Left lung (tissue), 10 donors: ENCODE data around the gene EPN2. TPM values are rescaled to one million over a fixed set of nuclear protein-coding genes. Genes with fewer than 3 reads are reported as not detected.
A peak's percentile ranks its signal among the peaks of the same experiment; 100 is the strongest.
"Not testable (repeated sequence)": the region's sequence is repeated elsewhere in the genome, so short reads cannot be mapped to it uniquely, and the experiment has no call there.

Experiments used
- ATAC-seq: fragments of 200-7000 bp; cut with Tn5 transposase; one replicate; pipeline ENCODE4 v1.9.1; 2020; ENCODE audit warnings: moderate library complexity
- DNase-seq, 4 donors: peaks; one replicate each; pipeline ENCODE4 v3.0.0-alpha.2; 2013 to 2020
- H3K27ac ChIP-seq, 2 donors: fragments of 200-600 bp; sonication (generic) in 1 of 2; one replicate each; pipeline versions ENCODE4 v1.5.0 to v1.8.0; 2020 to 2021
- H3K27me3 ChIP-seq, 2 donors: fragments of 200-600 bp; sonication (generic) in 1 of 2; one replicate each; pipeline versions ENCODE4 v1.5.0 to v1.8.0; 2020 to 2021
- H3K36me3 ChIP-seq, 2 donors: fragments of 200-600 bp; sonication (generic) in 1 of 2; one replicate each; pipeline versions ENCODE4 v1.5.0 to v1.8.0; 2020 to 2021
- H3K4me1 ChIP-seq, 2 donors: fragments of 200-600 bp; one replicate each; pipeline ENCODE4 v1.8.0; 2021
- H3K4me3 ChIP-seq, 2 donors: fragments of 200-600 bp; sonication (generic) in 1 of 2; one replicate each; pipeline versions ENCODE4 v1.5.0 to v1.8.0; 2020 to 2021; ENCODE audit warnings: mild to moderate bottlenecking in 1 of 2
- H3K9me3 ChIP-seq, 2 donors: fragments of 200-600 bp; sonication (generic) in 1 of 2; one replicate each; pipeline versions ENCODE4 v1.5.0 to v1.8.0; 2020 to 2021
- intact Hi-C, 2 donors: fragments of 100-400 bp; cut with DNase I; formaldehyde crosslinking; loops; one replicate each; pipeline versions ENCODE4 v1.11.2 to v1.14.2; 2022
- polyA plus RNA-seq, 6 donors: library from polyadenylated mRNA; unstranded; fragments of 120-200 nt; gene quantifications; one replicate each; pipeline ENCODE4 v1.2.1, GENCODE V29; 2013; ENCODE audit not compliant: insufficient read length in 6 of 6
- total RNA-seq, 2 donors: library from RNA; stranded (reverse); fragmentation: NEBNext Ultra II Directional; extraction: Animal tissue kit (Norgen Biotek cat#: 25700); gene quantifications; one replicate each; pipeline ENCODE4 v1.2.1, GENCODE V29; 2021
- TF ChIP-seq, protein P1 (sequence below), 2 donors: fragments of 200-600 bp; sonication (generic) in 1 of 2; IDR thresholded peaks; one replicate each; pipeline versions ENCODE4 v1.5.0 to v1.8.0; 2021; ENCODE audit warnings: antibody characterized with exemption in 2 of 2
- donor health status: DM: no; HTN: yes; CAD: no.
- donor health status: DM: no; HTN: no; CAD: no.

The EPN2 gene
- total and polyA plus RNA-seq, 8 donors, result 43.3 to 51.5 (median 48.3) TPM

DNA sequence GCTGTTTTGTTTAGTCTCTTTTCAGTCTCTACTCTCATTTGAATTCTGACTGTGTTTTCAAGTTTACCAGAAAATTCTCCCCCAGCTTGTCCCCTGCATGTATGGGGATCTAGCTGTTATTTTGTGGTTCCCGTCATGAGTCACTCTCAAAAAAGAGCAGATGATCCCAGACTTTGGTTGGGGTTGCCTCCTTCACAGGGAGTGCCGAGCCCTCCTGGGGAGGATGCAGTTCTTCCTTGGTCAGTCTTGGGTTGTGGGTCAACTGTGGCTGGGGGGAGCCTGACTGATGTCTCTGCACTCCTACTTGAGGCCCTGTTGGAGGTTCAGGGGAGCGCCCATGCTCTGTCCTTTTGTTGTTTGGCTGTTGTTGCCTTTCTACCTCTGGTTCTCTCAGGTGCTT lies 37.7 kb downstream of the EPN2 start:
- Histone ChIP-seq H3K4me3 (no peak overlapping the region), H3K27ac (no peak overlapping the region), H3K4me1 (peaks cover 10 to 26% of the 10 kb centered on the region in 2 donors), H3K36me3 (no peaks in the 10 kb centered on the region), H3K9me3 (no peaks in the 10 kb centered on the region), H3K27me3 (no peaks in the 10 kb centered on the region)
- ATAC-seq, result no peak
- DNase-seq, result no peak
- intact Hi-C loops, result no loop called here
- TF ChIP-seq, protein P1, sequence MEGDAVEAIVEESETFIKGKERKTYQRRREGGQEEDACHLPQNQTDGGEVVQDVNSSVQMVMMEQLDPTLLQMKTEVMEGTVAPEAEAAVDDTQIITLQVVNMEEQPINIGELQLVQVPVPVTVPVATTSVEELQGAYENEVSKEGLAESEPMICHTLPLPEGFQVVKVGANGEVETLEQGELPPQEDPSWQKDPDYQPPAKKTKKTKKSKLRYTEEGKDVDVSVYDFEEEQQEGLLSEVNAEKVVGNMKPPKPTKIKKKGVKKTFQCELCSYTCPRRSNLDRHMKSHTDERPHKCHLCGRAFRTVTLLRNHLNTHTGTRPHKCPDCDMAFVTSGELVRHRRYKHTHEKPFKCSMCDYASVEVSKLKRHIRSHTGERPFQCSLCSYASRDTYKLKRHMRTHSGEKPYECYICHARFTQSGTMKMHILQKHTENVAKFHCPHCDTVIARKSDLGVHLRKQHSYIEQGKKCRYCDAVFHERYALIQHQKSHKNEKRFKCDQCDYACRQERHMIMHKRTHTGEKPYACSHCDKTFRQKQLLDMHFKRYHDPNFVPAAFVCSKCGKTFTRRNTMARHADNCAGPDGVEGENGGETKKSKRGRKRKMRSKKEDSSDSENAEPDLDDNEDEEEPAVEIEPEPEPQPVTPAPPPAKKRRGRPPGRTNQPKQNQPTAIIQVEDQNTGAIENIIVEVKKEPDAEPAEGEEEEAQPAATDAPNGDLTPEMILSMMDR (IDR thresholded peaks at IDR 0.05), result no peak

DNA sequence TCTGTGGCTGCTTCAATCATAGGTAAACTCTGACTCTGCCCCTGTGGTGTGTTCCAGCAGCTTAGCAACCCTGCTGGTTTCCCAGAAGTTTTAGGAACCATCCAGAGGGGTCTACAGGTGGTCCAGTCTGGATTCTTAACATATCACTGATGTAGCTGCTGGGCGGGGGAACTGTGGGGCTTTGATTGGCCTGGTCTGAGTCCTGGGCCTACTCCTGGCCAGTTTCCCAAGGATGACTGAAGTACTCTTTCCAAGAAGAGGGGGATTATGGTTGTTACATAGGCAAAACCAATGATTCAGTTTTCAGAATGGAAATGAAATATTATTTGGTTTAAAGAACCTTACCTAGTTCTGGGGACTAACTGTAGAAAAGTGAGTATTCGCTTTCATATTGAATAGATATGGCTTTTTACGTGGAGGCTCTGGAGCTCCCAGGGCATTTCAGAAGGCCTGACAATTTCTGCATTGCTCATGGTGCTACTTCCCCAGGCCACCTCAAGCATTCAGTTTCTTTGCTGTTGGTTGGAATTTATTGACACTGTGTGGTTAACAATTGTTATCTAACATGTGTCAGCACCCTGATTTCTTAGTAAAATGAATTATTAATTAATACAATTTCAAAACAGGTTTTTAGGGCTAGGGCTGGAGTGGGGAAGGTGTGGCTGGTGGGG lies 38.4 kb downstream of the EPN2 start:
- no peak for ATAC-seq
- Histone ChIP-seq H3K27me3 (no peaks in the 10 kb centered on the region), H3K36me3 (no peaks in the 10 kb centered on the region), H3K4me3 (no peak overlapping the region), H3K27ac (no peak overlapping the region), H3K4me1 (peaks cover 3 to 19% of the 10 kb centered on the region in 2 donors), H3K9me3 (no peaks in the 10 kb centered on the region)
- no peak for DNase-seq
- intact Hi-C loops, result no loop called here
- TF ChIP-seq, protein P1 (IDR thresholded peaks at IDR 0.05), result no peak

DNA sequence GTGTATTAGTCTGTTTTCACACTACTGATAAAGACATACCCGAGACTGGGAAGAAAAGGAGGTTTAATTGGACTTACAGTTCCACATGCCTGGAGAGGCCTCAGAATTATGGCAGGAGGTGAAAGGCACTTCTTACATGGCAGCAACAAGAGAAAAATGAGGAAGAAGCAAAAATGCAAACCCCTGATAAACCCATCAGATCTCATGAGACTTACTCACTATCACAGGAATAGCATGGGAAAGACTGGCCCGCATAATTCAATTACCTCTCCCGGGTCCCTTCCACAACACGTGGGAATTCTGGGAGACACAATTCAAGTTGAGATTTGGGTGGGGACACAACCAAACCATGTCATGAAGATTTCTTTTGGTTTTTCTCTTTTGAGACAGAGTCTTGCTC lies 41.1 kb downstream of the EPN2 start:
- H3K36me3 ChIP-seq, ATAC-seq, H3K4me3 ChIP-seq, DNase-seq, intact Hi-C loops, H3K27ac ChIP-seq, H3K9me3 ChIP-seq, H3K27me3 ChIP-seq: not testable (repeated sequence)
- peaks cover 3 to 16% of the 10 kb centered on the region in 2 donors for H3K4me1 ChIP-seq

DNA sequence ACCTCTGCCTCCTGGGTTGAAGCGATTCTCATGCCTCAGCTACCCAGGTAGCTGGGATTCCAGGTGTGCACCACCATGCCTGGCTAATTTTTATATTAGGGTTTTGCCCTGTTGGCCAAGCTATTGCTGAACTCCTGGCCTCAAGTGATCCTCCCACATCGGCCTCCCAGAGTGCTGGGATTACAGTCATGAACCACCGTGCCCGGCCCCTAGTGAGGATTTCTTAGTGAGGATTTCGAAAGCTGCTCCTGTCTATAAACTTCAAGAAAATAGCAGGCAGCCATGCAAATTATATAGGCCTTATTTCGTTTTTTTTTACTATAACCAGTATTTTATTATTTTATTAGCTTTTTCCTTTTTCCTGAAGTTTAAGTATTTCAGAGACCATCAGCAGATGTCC lies 41.6 kb downstream of the EPN2 start:
- H3K4me1 ChIP-seq, result peaks cover 3 to 16% of the 10 kb centered on the region in 2 donors
- intact Hi-C loops, result no loop called here
- no peak overlapping the region for H3K4me3 ChIP-seq
- no peaks in the 10 kb centered on the region for H3K27me3 ChIP-seq
- DNase-seq (no peak), ATAC-seq (no peak)
- no peak overlapping the region for H3K27ac ChIP-seq
- H3K36me3 ChIP-seq, result no peaks in the 10 kb centered on the region
- TF ChIP-seq, protein P1 (IDR thresholded peaks at IDR 0.05), result no peak
- H3K9me3 ChIP-seq, result no peaks in the 10 kb centered on the region

DNA sequence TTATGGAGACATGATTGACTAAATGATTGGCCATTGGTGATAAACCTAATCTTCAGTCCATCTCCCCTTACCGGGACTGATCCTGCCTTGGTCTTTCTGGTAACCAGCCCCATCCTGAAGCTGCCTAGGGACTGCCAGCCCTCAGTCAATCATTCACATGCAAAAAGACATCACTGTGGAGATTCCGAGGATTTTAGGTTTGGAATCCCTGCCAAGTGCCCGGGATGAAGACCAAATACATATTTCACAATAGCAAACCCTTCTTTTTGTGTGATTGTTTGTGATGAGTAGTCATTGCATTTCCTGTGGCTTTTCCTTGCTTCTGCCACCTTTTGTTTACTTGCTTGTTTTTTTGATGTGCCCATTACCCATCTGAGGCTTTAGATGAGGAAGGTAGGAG lies 44.0 kb downstream of the EPN2 start:
- Histone ChIP-seq H3K9me3 (no peaks in the 10 kb centered on the region), H3K4me3 (no peak overlapping the region), H3K4me1 (peaks cover 16 to 30% of the 10 kb centered on the region in 2 donors), H3K27me3 (no peaks in the 10 kb centered on the region), H3K27ac (no peak overlapping the region), H3K36me3 (no peaks in the 10 kb centered on the region)
- TF ChIP-seq, protein P1 (IDR thresholded peaks at IDR 0.05), result no peak
- peak in 2 of 4 donors; percentile 31 to 51 for DNase-seq
- intact Hi-C loops, result no loop called here
- no peak for ATAC-seq
